Caco-2 (cell line): ENCODE data around the gene PSME4. TPM values are rescaled to one million over a fixed set of nuclear protein-coding genes. Genes with fewer than 3 reads are reported as not detected.

Experiments used
- BruUV-seq: library from RNA; stranded (reverse); fragments of 400-500 nt; replicated peaks from 2 replicates; lab custom pipeline; 2021; lab: Mats Ljungman, UMichigan
- CTCF ChIA-PET: fragments of 300-600 bp; sonication (Branson Sonifier 250); formaldehyde crosslinking; loops from one replicate; lab custom pipeline; 2022; ENCODE audit warnings: antibody characterized with exemption; lab: Charles Lee
- POLR2A ChIA-PET: fragments of 300-600 bp; sonication (Branson Sonifier 250); formaldehyde crosslinking; loops from one replicate; lab custom pipeline; 2022; ENCODE audit warnings: antibody characterized with exemption; lab: Charles Lee
- DNase-seq, 2 experiments: peaks; one replicate each; pipeline versions ENCODE4 v3.0.0 to v3.0.0-alpha.2; 2020 to 2022
- H3K27me3 ChIP-seq: replicated peaks from 2 replicates; pipeline ENCODE4 v1.6.0; 2011; ENCODE audit warnings: low read length; ENCODE audit not compliant: control insufficient read depth, insufficient read depth
- H3K36me3 ChIP-seq: 2 replicates; pipeline ENCODE4 v1.5.1; 2011; ENCODE audit warnings: low read length; ENCODE audit not compliant: control insufficient read depth, insufficient read depth
- H3K4me1 ChIP-seq: fragments of 250-450 bp; sonication (Bioruptor Pico); 2 replicates; pipeline ENCODE4 v1.5.1; 2020; ENCODE audit warnings: mild to moderate bottlenecking
- H3K4me3 ChIP-seq: 2 replicates; pipeline ENCODE4 v1.5.1; 2011; ENCODE audit warnings: low read depth, mild to moderate bottlenecking, control low read depth, low read length
- H3K9me3 ChIP-seq: fragments of 250-450 bp; sonication (Bioruptor Pico); 2 replicates; pipeline ENCODE4 v1.5.1; 2020; ENCODE audit warnings: mild to moderate bottlenecking, moderate library complexity
- H3K27ac Mint-ChIP-seq: one replicate; pipeline ENCODE4 v1.8.0; 2022; ENCODE audit warnings: mixed read lengths; ENCODE audit not compliant: unreplicated experiment
- H3K27me3 Mint-ChIP-seq: one replicate; pipeline ENCODE4 v1.8.0; 2022; ENCODE audit warnings: mixed read lengths; ENCODE audit not compliant: insufficient read depth, unreplicated experiment
- H3K36me3 Mint-ChIP-seq: one replicate; pipeline ENCODE4 v1.8.0; 2022; ENCODE audit warnings: mild to moderate bottlenecking, mixed read lengths; ENCODE audit not compliant: insufficient read depth, unreplicated experiment
- H3K4me1 Mint-ChIP-seq: one replicate; pipeline ENCODE4 v1.8.0; 2022; ENCODE audit warnings: low read depth, mixed read lengths; ENCODE audit not compliant: unreplicated experiment
- H3K4me3 Mint-ChIP-seq: one replicate; pipeline ENCODE4 v1.8.0; 2022; ENCODE audit warnings: mild to moderate bottlenecking, moderate library complexity, mixed read lengths; ENCODE audit not compliant: unreplicated experiment
- H3K9me3 Mint-ChIP-seq: one replicate; pipeline ENCODE4 v1.8.0; 2022; ENCODE audit warnings: mixed read lengths; ENCODE audit not compliant: unreplicated experiment
- intact Hi-C: fragments of 100-400 bp; cut with micrococcal nuclease; formaldehyde crosslinking; loops from one replicate; pipeline ENCODE4 v1.10.0; 2022; ENCODE audit not compliant: unreplicated experiment
- microRNA-seq: library from miRNA; unstranded; fragments of <30 nt; microRNA quantifications from one replicate; pipeline ENCODE4 v1.2.0, GENCODE V29; 2022
- total RNA-seq: library from RNA; stranded (reverse); gene quantifications from 2 replicates; pipeline ENCODE4 v1.2.3, GENCODE V29; 2022
- TF ChIP-seq, protein P1 (sequence below), 2 experiments: fragments of 200-600 bp in 1 of 2; IDR thresholded peaks; 1 replicate in 1 of 2; 2 replicates in 1 of 2; pipeline versions ENCODE4 v1.5.1 to v1.8.0; 2011 to 2022; ENCODE audit warnings: antibody characterized with exemption in 1 of 2, control low read depth in 1 of 2, inconsistent platforms in 1 of 2, low read depth in 1 of 2, low read length in 1 of 2, mild to moderate bottlenecking in 1 of 2, moderate library complexity in 1 of 2; ENCODE audit not compliant: insufficient read depth in 1 of 2, severe bottlenecking in 1 of 2, unreplicated experiment in 1 of 2

PSME4 gene
- total RNA-seq, 1 experiment from 2014 or later, result 79.0 TPM

DNA sequence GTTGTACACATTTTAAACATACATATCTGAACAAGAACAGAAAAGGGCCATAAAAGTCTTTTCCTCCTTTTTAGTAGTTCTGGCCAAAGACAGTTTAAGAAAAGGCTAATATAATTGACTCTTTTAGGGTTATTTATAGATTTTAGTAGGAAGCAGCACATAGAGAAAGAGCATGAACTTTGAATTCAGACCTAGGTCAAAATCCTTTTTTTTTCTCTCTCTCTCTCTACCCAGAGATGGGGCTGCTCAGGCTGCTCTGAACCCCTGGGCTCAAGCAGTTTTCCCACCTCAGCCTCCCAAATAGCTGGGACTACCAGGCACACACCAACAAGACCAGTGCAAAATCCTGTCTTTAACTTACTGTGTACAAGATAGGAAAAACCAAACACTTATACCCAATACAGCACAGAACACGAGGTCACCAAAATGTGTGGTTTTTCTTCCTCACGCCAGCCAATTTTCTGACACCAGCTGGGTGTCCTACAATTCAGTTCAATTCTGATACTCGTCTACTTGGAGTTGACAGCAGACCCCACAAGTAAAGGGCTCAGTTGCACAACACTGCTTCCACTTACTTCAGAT is 151.8 kb downstream of the PSME4 start:
- Mint-ChIP-seq H3K27ac (no peak overlapping the region), H3K4me3 (no peak overlapping the region), H3K27me3 (no peaks in the 10 kb centered on the region), H3K9me3 (no peaks in the 10 kb centered on the region), H3K36me3 (peaks cover 37% of the 10 kb centered on the region), H3K4me1 (no peaks in the 10 kb centered on the region)
- H3K27me3 ChIP-seq, result no peaks in the 10 kb centered on the region
- DNase-seq, result no peak
- ChIA-PET CTCF (no interaction called here), POLR2A (no interaction called here)
- intact Hi-C loops, result no loop called here
- no peaks in the 10 kb centered on the region for H3K4me1 ChIP-seq
- TF ChIP-seq, protein P1, sequence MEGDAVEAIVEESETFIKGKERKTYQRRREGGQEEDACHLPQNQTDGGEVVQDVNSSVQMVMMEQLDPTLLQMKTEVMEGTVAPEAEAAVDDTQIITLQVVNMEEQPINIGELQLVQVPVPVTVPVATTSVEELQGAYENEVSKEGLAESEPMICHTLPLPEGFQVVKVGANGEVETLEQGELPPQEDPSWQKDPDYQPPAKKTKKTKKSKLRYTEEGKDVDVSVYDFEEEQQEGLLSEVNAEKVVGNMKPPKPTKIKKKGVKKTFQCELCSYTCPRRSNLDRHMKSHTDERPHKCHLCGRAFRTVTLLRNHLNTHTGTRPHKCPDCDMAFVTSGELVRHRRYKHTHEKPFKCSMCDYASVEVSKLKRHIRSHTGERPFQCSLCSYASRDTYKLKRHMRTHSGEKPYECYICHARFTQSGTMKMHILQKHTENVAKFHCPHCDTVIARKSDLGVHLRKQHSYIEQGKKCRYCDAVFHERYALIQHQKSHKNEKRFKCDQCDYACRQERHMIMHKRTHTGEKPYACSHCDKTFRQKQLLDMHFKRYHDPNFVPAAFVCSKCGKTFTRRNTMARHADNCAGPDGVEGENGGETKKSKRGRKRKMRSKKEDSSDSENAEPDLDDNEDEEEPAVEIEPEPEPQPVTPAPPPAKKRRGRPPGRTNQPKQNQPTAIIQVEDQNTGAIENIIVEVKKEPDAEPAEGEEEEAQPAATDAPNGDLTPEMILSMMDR (IDR thresholded peaks at IDR 0.05; ENCODE audit: insufficient read depth in 1 of 2, low read depth in 1 of 2, low read length in 1 of 2, severe bottlenecking in 1 of 2, unreplicated experiment in 1 of 2), result no peak
- no peak overlapping the region for H3K4me3 ChIP-seq
- H3K36me3 ChIP-seq, result 0 out of 2 replicates have a peak, but pooled peaks cover 1% of the 10 kb centered on the region
- no TSS peak for BruUV-seq
- H3K9me3 ChIP-seq, result no peaks in the 10 kb centered on the region

Small RNA genes lying within 50 kb of the gene (microRNA-seq; reads per million reads assigned to microRNA genes)
- not detected for gene MIR3682

Other genes with a start within 250 kb of the PSME4 start
- 3.9 and 4.6 TPM in 2 replicates for gene CHAC2, start 203.2 kb downstream of the PSME4 start, total RNA-seq
- 12.9 and 13.9 TPM in 2 replicates for gene ASB3, start 184.0 kb downstream of the PSME4 start, total RNA-seq
- gene ERLEC1, start 183.9 kb downstream of the PSME4 start, total RNA-seq, result 39.7 and 40.4 TPM in 2 replicates
- gene GPR75, start 111.0 kb downstream of the PSME4 start, total RNA-seq, result 3.9 and 4.2 TPM in 2 replicates
- 4.1 and 5.4 TPM in 2 replicates for gene ACYP2, start 144.6 kb upstream of the PSME4 start, total RNA-seq